Nucleus accumbens (tissue), 56 donors: ENCODE data around the gene KLHL24.
"Not testable (repeated sequence)": the region's sequence is repeated elsewhere in the genome, so short reads cannot be mapped to it uniquely, and the experiment has no call there.

Experiments used
- DNase-seq, 56 donors: peaks; one replicate each; lab custom pipeline; 2025; lab: John Stamatoyannopoulos, UW

KLHL24 gene

GRCh38 chr3:183632725-183633124, 2.7 kb upstream of the KLHL24 start:
- DNase-seq, result not testable (repeated sequence)

- DNase-seq, result peak in 1 of 56 donors; percentile 3
Measured at GRCh38 chr3:183634707-183635106, 716 bp upstream of the KLHL24 start.

GRCh38 chr3:183635107-183635430, 354 bp upstream of the KLHL24 start:
- DNase-seq, result no peak

GRCh38 chr3:183636221-183637105, 1.0 kb downstream of the KLHL24 start:
- DNase-seq, result peak; percentile 63 to 97 (median 93)

DNA sequence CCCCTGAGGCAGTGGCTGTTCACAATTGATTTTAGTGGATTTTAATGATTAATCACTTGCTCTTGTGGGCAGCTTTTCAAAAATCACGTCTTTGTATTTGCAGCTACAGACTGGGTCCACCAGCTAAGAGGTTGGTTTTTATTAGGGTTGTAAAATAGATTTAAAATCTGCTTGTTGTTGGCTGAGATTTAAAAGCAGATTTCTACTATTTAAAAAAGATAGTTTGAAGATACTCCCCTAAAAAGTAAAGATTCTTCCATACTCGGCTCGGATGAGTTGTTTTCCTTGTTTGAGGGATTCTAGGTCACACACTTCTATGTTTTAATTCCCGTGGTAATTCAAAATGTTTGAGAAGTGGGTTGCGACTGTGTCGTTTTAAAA, 1.7 kb downstream of the KLHL24 start:
- DNase-seq, result no peak

DNA sequence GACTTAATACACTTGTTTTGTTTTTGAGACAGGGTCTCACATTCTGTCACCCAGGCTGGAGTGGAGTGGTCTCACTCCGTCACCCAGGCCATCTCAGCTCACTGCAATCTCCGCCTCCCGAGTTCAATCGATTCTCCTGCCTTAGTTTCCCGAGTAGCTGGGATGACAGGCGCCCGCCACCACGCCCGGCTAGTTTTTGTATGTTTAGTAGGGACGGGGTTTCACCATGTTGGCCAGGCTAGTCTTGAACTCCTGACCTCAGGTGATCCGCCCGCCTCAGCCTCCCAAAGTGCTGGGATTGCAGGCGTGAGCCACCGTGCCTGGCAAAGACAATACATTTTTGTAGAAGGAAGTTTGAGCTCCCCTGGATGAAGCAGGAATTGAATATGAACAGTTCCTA, 2.2 kb downstream of the KLHL24 start:
- not testable (repeated sequence) for DNase-seq

- no peak for DNase-seq
Measured at GRCh38 chr3:183638101-183638852, 2.9 kb downstream of the KLHL24 start.

DNA sequence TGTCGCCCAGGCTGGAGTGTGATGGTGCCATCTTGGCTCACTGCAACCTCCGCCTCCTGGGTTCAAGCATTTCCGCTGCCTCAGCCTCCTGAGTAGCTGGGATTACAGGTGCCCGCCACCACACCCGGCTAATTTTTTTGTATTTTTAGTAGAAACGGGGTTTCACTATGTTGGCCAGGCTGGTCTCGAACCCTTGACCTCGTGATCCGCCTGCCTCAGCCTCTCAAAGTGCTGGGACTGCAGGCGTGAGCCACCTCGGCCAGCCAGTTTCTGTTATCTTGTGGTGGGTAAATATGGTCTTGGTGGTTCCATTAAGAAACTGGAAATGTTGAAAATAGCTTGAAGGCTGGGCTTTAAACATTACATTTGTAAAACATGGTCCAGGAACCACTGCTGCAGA, 5.2 kb downstream of the KLHL24 start:
- DNase-seq, result not testable (repeated sequence)

- no peak for DNase-seq
Measured at GRCh38 chr3:183641882-183642281, 6.5 kb downstream of the KLHL24 start.

DNA sequence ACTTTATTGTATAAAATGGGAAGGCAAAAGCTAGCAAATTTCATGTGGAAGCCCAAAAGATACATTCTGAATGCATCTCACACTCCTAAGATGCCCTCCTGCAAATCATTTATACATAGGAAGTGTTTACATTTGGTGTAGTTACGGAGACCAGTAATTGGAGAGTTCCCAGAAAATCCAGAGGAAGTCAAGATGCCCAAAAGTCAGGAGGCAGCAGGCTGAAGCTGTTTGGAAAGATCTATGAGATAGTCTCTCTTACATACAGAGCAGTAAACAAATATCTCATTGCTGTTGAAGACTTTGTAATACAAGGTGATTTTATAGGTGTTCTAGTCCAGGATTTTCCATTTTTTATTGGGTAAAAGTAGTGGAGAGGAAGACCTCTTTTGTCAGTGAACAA, 8.8 kb downstream of the KLHL24 start:
- DNase-seq, result no peak

DNA sequence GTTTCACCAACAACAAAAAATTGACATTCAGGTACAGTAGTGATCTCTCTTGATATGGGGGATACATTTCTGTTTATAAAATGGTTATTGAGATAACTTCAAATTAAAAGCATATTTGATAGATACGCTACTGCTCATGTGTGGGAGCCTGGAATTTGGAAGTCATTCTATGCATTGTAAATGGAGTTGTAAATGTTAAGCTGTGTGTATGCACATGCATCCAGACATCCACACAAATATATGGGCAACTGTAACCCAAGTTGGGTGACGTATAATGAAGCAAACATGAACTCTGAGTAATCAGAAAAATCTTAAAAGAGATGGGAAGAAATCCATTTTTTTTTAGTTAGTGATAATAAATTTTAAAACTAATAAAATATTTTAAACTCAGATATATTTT, 9.8 kb downstream of the KLHL24 start:
- no peak for DNase-seq

- no peak for DNase-seq
Measured at GRCh38 chr3:183650554-183650953, 15.1 kb downstream of the KLHL24 start.

DNA sequence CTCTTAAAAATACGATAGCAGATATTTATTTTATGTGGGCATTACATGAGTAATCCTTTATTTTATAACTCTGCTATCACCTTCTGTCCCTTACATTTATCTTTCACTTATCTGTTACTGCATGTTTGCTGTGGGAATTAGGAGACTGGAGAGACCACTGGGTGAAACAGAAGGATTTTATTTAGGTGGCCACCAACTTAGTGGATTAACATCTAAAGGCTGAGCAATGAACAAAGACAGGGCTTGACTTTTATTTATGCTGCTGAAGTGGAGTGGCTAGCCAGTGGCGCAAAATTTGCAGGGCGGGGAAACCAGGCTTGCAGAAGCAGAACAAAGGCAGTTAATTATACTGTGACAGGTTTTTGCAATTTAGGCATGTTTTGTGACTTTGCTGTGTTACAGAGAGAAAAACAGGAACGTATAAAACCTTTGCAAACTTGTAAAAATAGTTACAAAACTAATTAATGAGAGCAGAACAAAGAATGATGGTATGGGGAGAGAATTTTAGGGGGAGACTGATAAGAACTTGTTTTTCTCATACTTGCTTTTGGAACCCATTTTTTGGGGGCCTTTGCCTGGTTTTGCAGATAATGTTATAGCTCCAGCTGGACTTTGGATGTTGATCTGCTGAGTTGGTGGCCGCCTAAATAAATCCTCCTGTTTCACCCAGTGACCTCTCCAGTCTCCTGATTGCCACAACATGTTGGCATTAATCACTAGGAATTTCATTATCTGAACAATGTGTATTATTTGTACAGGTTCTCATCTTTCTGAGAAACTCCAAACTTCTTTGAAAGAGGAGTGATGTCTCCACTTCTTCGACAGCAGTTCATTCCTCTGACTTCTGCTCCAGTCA, 18.0 kb downstream of the KLHL24 start:
- no peak for DNase-seq

DNA sequence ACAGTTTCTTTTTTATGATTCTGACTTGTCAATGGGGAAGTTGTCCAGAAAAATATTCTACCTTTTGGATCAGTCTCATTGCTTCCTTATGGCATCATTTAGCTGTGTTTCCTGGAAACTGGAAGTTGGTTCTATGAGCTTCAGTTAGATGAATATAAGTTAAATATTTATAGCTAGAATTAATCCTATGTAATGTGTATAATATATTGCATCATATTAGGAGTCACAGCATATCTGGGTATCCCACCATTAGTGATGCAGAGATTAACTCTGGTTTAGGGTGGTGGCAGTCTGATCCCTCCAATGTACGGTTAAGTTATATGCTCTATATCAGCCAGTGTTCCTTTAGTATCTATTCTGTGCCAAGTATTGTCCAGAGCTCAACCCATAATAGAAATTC, 19.3 kb downstream of the KLHL24 start:
- no peak for DNase-seq

DNA sequence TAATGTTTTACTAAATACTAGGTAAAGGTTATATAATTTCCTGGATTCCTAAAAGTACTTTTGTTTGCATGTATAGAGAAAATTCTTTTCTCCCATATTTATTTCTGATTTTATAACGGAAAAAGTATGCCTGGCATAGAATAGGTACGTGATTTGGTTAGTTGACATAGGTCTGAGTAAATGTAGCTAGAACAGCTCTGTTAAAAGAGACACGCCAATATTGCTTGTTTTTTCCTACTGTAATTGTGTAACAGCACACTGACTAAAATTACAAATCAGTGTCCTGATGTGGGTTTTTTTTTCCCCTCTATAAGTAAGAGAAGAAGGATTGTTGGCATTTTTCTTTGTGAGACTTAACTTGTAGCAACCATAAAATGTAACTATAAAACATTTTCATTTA, 26.7 kb downstream of the KLHL24 start:
- no peak for DNase-seq

DNA sequence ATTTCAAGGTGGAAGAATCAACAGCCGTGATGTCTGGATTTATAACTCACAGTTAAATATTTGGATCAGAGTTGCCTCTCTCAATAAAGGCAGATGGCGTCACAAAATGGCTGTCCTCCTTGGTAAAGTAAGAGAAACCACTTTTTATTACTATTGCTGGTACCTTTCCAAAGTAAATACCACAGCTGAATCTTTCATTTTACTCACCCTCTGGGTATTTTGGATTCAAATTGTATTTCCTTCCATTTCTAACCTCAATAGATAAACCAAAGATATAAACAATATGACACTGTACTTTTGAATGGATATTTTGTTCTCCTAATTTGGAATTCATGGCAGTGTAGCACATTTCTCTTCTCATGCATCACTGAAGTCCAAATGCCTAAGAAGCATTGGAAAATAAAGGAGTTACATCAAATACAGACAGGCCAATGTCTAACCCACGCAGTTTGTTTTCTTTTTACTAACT, 29.5 kb downstream of the KLHL24 start:
- no peak for DNase-seq

DNA sequence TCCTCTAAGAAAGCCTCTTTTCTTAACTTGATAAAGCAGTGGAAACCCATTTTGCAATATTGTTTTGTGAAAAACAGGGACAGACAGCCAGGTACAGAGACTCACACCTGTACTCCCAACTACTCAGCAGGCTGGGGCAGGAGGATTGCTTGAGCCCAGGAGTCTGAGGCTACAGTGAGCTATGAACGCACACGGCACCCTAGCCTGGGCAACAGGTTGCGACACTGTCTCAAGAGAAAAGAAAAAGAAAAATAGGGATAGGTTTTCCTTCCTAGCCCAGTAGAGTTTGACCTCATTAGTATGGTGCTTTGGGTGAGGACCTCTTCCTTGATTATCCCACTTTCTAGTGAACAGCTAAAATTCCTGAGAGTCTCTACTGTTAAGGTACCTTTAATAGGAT, 44.6 kb downstream of the KLHL24 start:
- no peak for DNase-seq

- no peak for DNase-seq
Measured at GRCh38 chr3:183687705-183688104, 52.3 kb downstream of the KLHL24 start.

DNA sequence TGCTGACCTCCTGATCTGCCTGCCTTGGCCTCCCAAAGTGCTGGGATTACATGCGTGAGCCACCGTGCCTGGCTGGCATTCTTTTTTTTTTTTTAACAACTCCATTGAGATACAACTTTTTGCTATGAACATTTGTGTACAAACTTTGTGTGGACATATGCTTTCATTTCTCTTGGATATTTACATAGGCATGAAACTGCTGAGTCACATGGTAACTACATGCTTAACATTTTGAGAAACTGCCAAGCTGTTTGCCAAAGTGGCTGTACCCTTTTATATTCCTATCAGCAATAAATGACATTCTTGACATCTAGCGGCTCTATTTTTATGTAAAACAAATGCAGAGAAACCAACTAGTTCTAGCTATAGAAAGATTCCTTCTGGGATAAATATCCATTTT, 53.5 kb downstream of the KLHL24 start:
- no peak for DNase-seq

GRCh38 chr3:183689621-183690020, 54.2 kb downstream of the KLHL24 start:
- not testable (repeated sequence) for DNase-seq
